Gastrocnemius medialis (tissue), 4 donors: ENCODE measurements around the gene NIT1.

Source experiments
- POLR2A ChIP-seq, 2 donors: fragments of 450-650 bp; IDR thresholded peaks; one replicate each; pipeline ENCODE4 v1.6.1; 2017; ENCODE audit warnings: antibody characterized with exemption in 2 of 2, mild to moderate bottlenecking in 2 of 2, moderate library complexity in 2 of 2
- TF ChIP-seq, protein P1 (sequence below), 5 experiments: fragments of 450-650 bp in 3 of 5; fragments of 200-600 bp in 2 of 5; sonication (generic) in 2 of 5; IDR thresholded peaks in 4 of 5; conservative IDR thresholded peaks in 1 of 5; 1 replicate in 4 of 5; 2 replicates in 1 of 5; pipeline ENCODE4 v1.5.1; 2016 to 2019; ENCODE audit warnings: antibody characterized with exemption in 5 of 5, mild to moderate bottlenecking in 3 of 5, moderate library complexity in 3 of 5

DNA sequence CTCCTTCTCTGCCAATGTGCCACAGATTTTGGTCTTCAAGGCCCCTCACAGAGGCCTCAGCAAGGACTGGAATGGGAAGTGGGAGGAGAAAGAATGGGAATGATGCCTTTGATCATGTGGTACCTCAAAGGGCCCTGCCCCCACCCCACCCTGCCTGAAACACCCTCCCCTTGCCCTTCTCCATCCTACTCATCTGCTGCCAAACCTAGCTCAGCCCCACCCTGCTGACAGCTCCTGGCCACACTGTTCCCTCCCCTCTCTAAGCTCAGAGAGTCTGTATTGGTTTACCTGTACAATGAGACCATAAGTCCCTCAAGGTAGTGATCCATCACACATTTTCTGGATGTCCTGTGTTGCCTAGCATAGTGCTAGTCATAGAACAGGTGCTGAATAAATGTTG lies 41.5 kb upstream of the NIT1 start:
- TF ChIP-seq, protein P1, sequence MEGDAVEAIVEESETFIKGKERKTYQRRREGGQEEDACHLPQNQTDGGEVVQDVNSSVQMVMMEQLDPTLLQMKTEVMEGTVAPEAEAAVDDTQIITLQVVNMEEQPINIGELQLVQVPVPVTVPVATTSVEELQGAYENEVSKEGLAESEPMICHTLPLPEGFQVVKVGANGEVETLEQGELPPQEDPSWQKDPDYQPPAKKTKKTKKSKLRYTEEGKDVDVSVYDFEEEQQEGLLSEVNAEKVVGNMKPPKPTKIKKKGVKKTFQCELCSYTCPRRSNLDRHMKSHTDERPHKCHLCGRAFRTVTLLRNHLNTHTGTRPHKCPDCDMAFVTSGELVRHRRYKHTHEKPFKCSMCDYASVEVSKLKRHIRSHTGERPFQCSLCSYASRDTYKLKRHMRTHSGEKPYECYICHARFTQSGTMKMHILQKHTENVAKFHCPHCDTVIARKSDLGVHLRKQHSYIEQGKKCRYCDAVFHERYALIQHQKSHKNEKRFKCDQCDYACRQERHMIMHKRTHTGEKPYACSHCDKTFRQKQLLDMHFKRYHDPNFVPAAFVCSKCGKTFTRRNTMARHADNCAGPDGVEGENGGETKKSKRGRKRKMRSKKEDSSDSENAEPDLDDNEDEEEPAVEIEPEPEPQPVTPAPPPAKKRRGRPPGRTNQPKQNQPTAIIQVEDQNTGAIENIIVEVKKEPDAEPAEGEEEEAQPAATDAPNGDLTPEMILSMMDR (IDR thresholded peaks at IDR 0.05 in 4 of 5, conservative IDR thresholded peaks at IDR 0.05 in 1 of 5): no peak
- TF ChIP-seq POLR2A (IDR thresholded peaks at IDR 0.05): no peak
